GM23338 (cell line): ENCODE measurements around the gene STK17A.

ENCODE experiments used
- CTCF ChIP-seq, 2 experiments: fragments of 200-600 bp in 1 of 2; sonication (generic) in 1 of 2; conservative IDR thresholded peaks; 2 replicates each; pipeline versions ENCODE4 v1.5.1 to v1.6.1; 2016 to 2017; ENCODE audit warnings: antibody characterized with exemption in 2 of 2, low read depth in 2 of 2, mild to moderate bottlenecking in 2 of 2, moderate library complexity in 1 of 2
- EZH2phosphoT487 ChIP-seq: fragments of 200-600 bp; sonication (generic); IDR thresholded peaks from one replicate; pipeline ENCODE4 v1.8.1; 2018; ENCODE audit warnings: antibody characterized with exemption; ENCODE audit not compliant: unreplicated experiment

- TF ChIP-seq CTCF (conservative IDR thresholded peaks at IDR 0.05; ENCODE audit: low read depth in 2 of 2), result no peak
- no peak for TF ChIP-seq EZH2phosphoT487
These were observed 2.7 kb downstream of the STK17A start for GRCh38 chr7:43585562-43585961.
